ENCODE measurements around the gene PSD2.

The PSD2 gene

GRCh38 chr5:139862313-139862712 is 66.7 kb downstream of the PSD2 start:
- DNase-seq = no peak

- DNase-seq = no peak
Observed at GRCh38 chr5:139862803-139863202, 67.2 kb downstream of the PSD2 start.

GRCh38 chr5:139863361-139863760 is 67.8 kb downstream of the PSD2 start:
- no peak for DNase-seq

GRCh38 chr5:139863855-139864558 is 68.4 kb downstream of the PSD2 start:
- DNase-seq = peak; percentile 77

- DNase-seq = no peak
Observed at GRCh38 chr5:139864716-139865483, 69.3 kb downstream of the PSD2 start.

- no peak for DNase-seq
Observed at GRCh38 chr5:139867109-139867508, 71.5 kb downstream of the PSD2 start.

GRCh38 chr5:139867581-139867980 is 72.0 kb downstream of the PSD2 start:
- no peak for DNase-seq

- no peak for DNase-seq
Observed at GRCh38 chr5:139869042-139869790, 73.6 kb downstream of the PSD2 start.

- no peak for DNase-seq
Observed at GRCh38 chr5:139870677-139871076, 75.1 kb downstream of the PSD2 start.

- DNase-seq = no peak
Observed at GRCh38 chr5:139871614-139872013, 76.0 kb downstream of the PSD2 start.

- DNase-seq = no peak
Observed at GRCh38 chr5:139872052-139872766, 76.6 kb downstream of the PSD2 start.

- no peak for DNase-seq
Observed at GRCh38 chr5:139872851-139873794, 77.5 kb downstream of the PSD2 start.

- no peak for DNase-seq
Observed at GRCh38 chr5:139875957-139876356, 80.3 kb downstream of the PSD2 start.

GRCh38 chr5:139877129-139877597 is 81.6 kb downstream of the PSD2 start:
- no peak for DNase-seq

GRCh38 chr5:139878093-139878492 is 82.5 kb downstream of the PSD2 start:
- no peak for DNase-seq

GRCh38 chr5:139880416-139881142 is 85.0 kb downstream of the PSD2 start:
- DNase-seq = no peak

GRCh38 chr5:139881143-139881733 is 85.6 kb downstream of the PSD2 start:
- no peak for DNase-seq

GRCh38 chr5:139882316-139882715 is 86.7 kb downstream of the PSD2 start:
- DNase-seq = no peak

- no peak for DNase-seq
Observed at GRCh38 chr5:139882961-139883539, 87.4 kb downstream of the PSD2 start.

GRCh38 chr5:139884144-139884543 is 88.5 kb downstream of the PSD2 start:
- no peak for DNase-seq

Measured in stimulated activated CD8-positive, alpha-beta memory T cell treated with anti-CD3 and anti-CD28 coated beads, Interleukin-4, amount 100 ng/mL, for 48 hours (primary cell).